K562 (cell line): ENCODE results near the gene RBM44. TPM values are rescaled to one million over a fixed set of nuclear protein-coding genes. Genes with fewer than 3 reads are reported as not detected.

Source experiments
- ATAC-seq: fragments of 200-7000 bp; cut with Tn5 transposase; 3 replicates; pipeline ENCODE4 v1.9.1; 2020; ENCODE audit warnings: moderate library complexity
- BruUV-seq: library from RNA; stranded (reverse); fragments of 400-500 nt; replicated peaks from 2 replicates; lab custom pipeline; 2021; lab: Mats Ljungman, UMichigan
- CTCF ChIA-PET: fragments of 300-600 bp; formaldehyde crosslinking; extraction: SDS; loops from one replicate; lab custom pipeline; 2021; ENCODE audit warnings: low intra/inter-chr PET ratio; lab: Yijun Ruan, JAX
- POLR2A ChIA-PET: fragments of 300-600, 350-650 bp; sonication (Branson Sonifier 250); formaldehyde crosslinking; extraction: SDS; loops from one replicate; lab custom pipeline; 2021; ENCODE audit warnings: antibody characterized with exemption, inconsistent platforms; lab: Yijun Ruan, JAX
- DNase-seq, 4 experiments: peaks; one replicate each; pipeline versions ENCODE4 v3.0.0 to v3.0.0-alpha.2; 2011 to 2018; ENCODE audit warnings: low spot score in 3 of 4, mixed read lengths in 3 of 4; ENCODE audit errors: extremely low read depth in 1 of 4
- FAIRE-seq: peaks from 2 replicates; lab custom pipeline; 2011; peaks lifted over from hg19 to GRCh38; lab: Jason Lieb, UNC
- H2AFZ ChIP-seq: 2 replicates; pipeline ENCODE4 v1.6.0; 2011; ENCODE audit warnings: low read depth, low read length, control low read depth, inconsistent platforms
- H3K27ac ChIP-seq: fragments of 200-600 bp; 3 replicates; pipeline ENCODE4 v1.8.0; 2011; ENCODE audit warnings: low read depth, mild to moderate bottlenecking, control low read depth, inconsistent platforms, low read length, moderate library complexity, mixed read lengths; ENCODE audit errors: extremely low read depth
- H3K27me3 ChIP-seq, 2 experiments: fragments of 300-600 bp in 1 of 2; 2 replicates in 1 of 2; 3 replicates in 1 of 2; pipeline versions ENCODE4 v1.6.0 to v1.8.0; 2011; ENCODE audit warnings: inconsistent platforms in 2 of 2, low read length in 2 of 2, mild to moderate bottlenecking in 1 of 2, mixed read lengths in 1 of 2, moderate library complexity in 1 of 2; ENCODE audit not compliant: control insufficient read depth in 2 of 2, insufficient read depth in 2 of 2
- H3K36me3 ChIP-seq: fragments of 300-600 bp; 3 replicates; pipeline ENCODE4 v1.8.0; 2011; ENCODE audit warnings: mild to moderate bottlenecking, low read length, inconsistent platforms; ENCODE audit not compliant: control insufficient read depth, insufficient read depth
- H3K4me1 ChIP-seq, 2 experiments: fragments of 200-600 bp in 1 of 2; replicated peaks in 1 of 2; 2 replicates in 1 of 2; 3 replicates in 1 of 2; pipeline versions ENCODE4 v1.5.1 to v1.8.0; 2011; ENCODE audit warnings: inconsistent platforms in 2 of 2, low read length in 2 of 2, mild to moderate bottlenecking in 1 of 2, mixed read lengths in 1 of 2, moderate library complexity in 1 of 2; ENCODE audit not compliant: control insufficient read depth in 2 of 2, insufficient read depth in 2 of 2
- H3K4me2 ChIP-seq: 2 replicates; pipeline ENCODE4 v1.6.1; 2011; ENCODE audit warnings: low read length, control low read depth, inconsistent platforms, mixed read lengths; ENCODE audit not compliant: insufficient read depth
- H3K4me3 ChIP-seq: fragments of 200-600 bp; sonication (generic), shearing (Covaris generic); 2 replicates; pipeline ENCODE4 v1.5.1; 2016; ENCODE audit warnings: control low read depth, inconsistent platforms
- H3K79me2 ChIP-seq: fragments of 200-600 bp; 3 replicates; pipeline ENCODE4 v1.8.0; 2011; ENCODE audit warnings: low read length, inconsistent platforms; ENCODE audit not compliant: control insufficient read depth, insufficient read depth
- H3K9ac ChIP-seq, 2 experiments: 2 replicates each; pipeline versions ENCODE4 v1.6.0 to v1.6.1; 2011; ENCODE audit warnings: low read depth in 2 of 2, low read length in 2 of 2, control low read depth in 1 of 2, inconsistent platforms in 1 of 2, mild to moderate bottlenecking in 1 of 2, mixed read lengths in 1 of 2; ENCODE audit not compliant: insufficient read depth in 1 of 2
- H3K9me1 ChIP-seq: one replicate; pipeline ENCODE4 v1.6.0; 2011; ENCODE audit warnings: inconsistent platforms, mild to moderate bottlenecking, low read length, moderate library complexity; ENCODE audit not compliant: control insufficient read depth, insufficient read depth
- H3K9me3 ChIP-seq: replicated peaks from 2 replicates; pipeline ENCODE4 v1.5.1; 2011; ENCODE audit warnings: low read depth, low read length, inconsistent platforms; ENCODE audit not compliant: control insufficient read depth, insufficient read depth
- H4K20me1 ChIP-seq: replicated peaks from 2 replicates; pipeline ENCODE4 v1.6.1; 2011; ENCODE audit warnings: low read length, inconsistent platforms, mixed read lengths; ENCODE audit not compliant: control insufficient read depth, insufficient read depth
- CHD1 ChIP-seq: fragments of 200-600 bp; sonication (generic); IDR thresholded peaks from one replicate; pipeline ENCODE4 v1.6.1; 2012; ENCODE audit warnings: mild to moderate bottlenecking, moderate library complexity, low read length, inconsistent platforms
- HOXB6 ChIP-seq: fragments of 250-450 bp; sonication (Bioruptor Pico); IDR thresholded peaks from 2 replicates; pipeline ENCODE4 v1.5.1; 2022; ENCODE audit warnings: mild to moderate bottlenecking, borderline replicate concordance
- KHSRP ChIP-seq: fragments of 450-650 bp; IDR thresholded peaks from 2 replicates; pipeline ENCODE4 v1.6.1; 2017
- POLR2AphosphoS5 ChIP-seq: IDR thresholded peaks from 2 replicates; pipeline ENCODE4 v1.6.1; 2011; ENCODE audit warnings: mild to moderate bottlenecking, low read depth, low read length, moderate library complexity; ENCODE audit not compliant: control insufficient read depth, insufficient read depth
- POU5F1 ChIP-seq: fragments of 150-350 bp; IDR thresholded peaks from 2 replicates; pipeline ENCODE4 v1.6.1; 2014; ENCODE audit warnings: borderline replicate concordance, low read length, low read depth, mild to moderate bottlenecking; ENCODE audit not compliant: partially characterized antibody
- RAD51 ChIP-seq: fragments of 450-650 bp; IDR thresholded peaks from 2 replicates; pipeline ENCODE4 v1.7.1; 2016; ENCODE audit warnings: low read depth, mild to moderate bottlenecking, borderline replicate concordance
- RFX5 ChIP-seq: IDR thresholded peaks from 2 replicates; pipeline ENCODE4 v1.6.1; 2011; ENCODE audit warnings: low read depth, mild to moderate bottlenecking, improper control_type of control experiment, low read length
- SNRNP70 ChIP-seq: fragments of 200-400 bp; formaldehyde crosslinking; optimal IDR thresholded peaks from 2 replicates; pipeline ENCODE3; 2017; ENCODE audit warnings: low read depth, low read length
- TAF9B ChIP-seq: fragments of 450-650 bp; IDR thresholded peaks from 2 replicates; pipeline ENCODE4 v1.6.1; 2018; ENCODE audit warnings: mild to moderate bottlenecking; ENCODE audit not compliant: partially characterized antibody
- ZFP30 ChIP-seq: fragments of 250-450 bp; sonication (Bioruptor Pico); IDR thresholded peaks from 2 replicates; pipeline ENCODE4 v1.8.0; 2022; ENCODE audit warnings: moderate library complexity, mild to moderate bottlenecking, inconsistent platforms, borderline replicate concordance
- ZNF146 ChIP-seq: IDR thresholded peaks from one replicate; pipeline ENCODE4 v1.6.1; 2018; ENCODE audit warnings: missing compliant biosample characterization; ENCODE audit not compliant: unreplicated experiment
- ZNF232 ChIP-seq: sonication (generic); formaldehyde crosslinking; IDR thresholded peaks from 2 replicates; pipeline ENCODE4 v1.8.0; 2022; ENCODE audit warnings: mild to moderate bottlenecking, missing genetic modification reagents
- WGBS: fragments of 100-300 bp; shearing (Covaris generic); methylation state at CpG from one replicate; pipeline ENCODE4 v1.1.6; 2016; ENCODE audit warnings: low coverage, mixed read lengths; ENCODE audit not compliant: insufficient coverage; ENCODE audit errors: missing lambda C conversion rate; 5-methylcytosine and 5-hydroxymethylcytosine counted together
- in situ Hi-C: fragments of 300-500 bp; cut with MboI; formaldehyde crosslinking; loops from 4 replicates; pipeline ENCODE4 v1.15.0; 2018; ENCODE audit warnings: inconsistent platforms, mixed read lengths
- intact Hi-C: fragments of 100-400 bp; cut with micrococcal nuclease; formaldehyde crosslinking; loops from 2 replicates; pipeline ENCODE4 v1.14.2; 2022
- polyA plus RNA-seq, 8 experiments: library from polyadenylated mRNA; depleted of rRNA in 4 of 8; stranded (reverse) in 5 of 8; unstranded in 3 of 8; fragments of >200 nt; fragmentation: Nextera tagmentation in 2 of 8; fragmentation: Illumina TruSeq in 1 of 8; extraction: Ambion mirVana in 2 of 8; extraction: Trizol in 1 of 8; gene quantifications; 2 replicates each; pipeline versions ENCODE4 v1.2.1 to v1.2.3, GENCODE V29; 2011 to 2014; ENCODE audit warnings: inconsistent platforms in 1 of 8, missing spikeins in 1 of 8
- total RNA-seq, 7 experiments: library from RNA; depleted of rRNA in 6 of 7; stranded (reverse); fragments of >200 nt in 6 of 7; fragmentation: Illumina TruSeq in 2 of 7; extraction: Trizol in 2 of 7; gene quantifications; 2 replicates each; pipeline versions ENCODE4 v1.2.1 to v1.2.3, GENCODE V29; 2011 to 2021; ENCODE audit warnings: low replicate concordance in 1 of 7
- TF ChIP-seq, protein P1 (sequence below): sonication (generic); formaldehyde crosslinking; IDR thresholded peaks from 2 replicates; pipeline ENCODE4 v1.8.0; 2022; ENCODE audit warnings: missing genetic modification reagents, mild to moderate bottlenecking, borderline replicate concordance
- TF ChIP-seq, protein P2 (sequence below): fragments of 450-650 bp; IDR thresholded peaks from 2 replicates; pipeline ENCODE4 v1.6.1; 2016; ENCODE audit warnings: antibody characterized with exemption
- TF ChIP-seq, protein P3 (sequence below): fragments of 450-650 bp; formaldehyde crosslinking; IDR thresholded peaks from 2 replicates; pipeline ENCODE4 v1.4.0; 2020; ENCODE audit warnings: mild to moderate bottlenecking, mixed read lengths

Gene RBM44
- total and polyA plus RNA-seq, 9 of the 15 experiments (the other 6 are each of a cell fraction or from before 2014, with no cell fraction given), result 0.04 to 0.25 (median 0.13) TPM

- no peak for TF ChIP-seq ZNF232 (CRISPR knock-in tag)
- TF ChIP-seq TAF9B, result no peak
- TF ChIP-seq RFX5, result no peak
- TF ChIP-seq ZFP30, result no peak
- no peak for TF ChIP-seq CHD1
- no peak for TF ChIP-seq POLR2AphosphoS5
- TF ChIP-seq KHSRP, result no peak
- TF ChIP-seq, protein P1, sequence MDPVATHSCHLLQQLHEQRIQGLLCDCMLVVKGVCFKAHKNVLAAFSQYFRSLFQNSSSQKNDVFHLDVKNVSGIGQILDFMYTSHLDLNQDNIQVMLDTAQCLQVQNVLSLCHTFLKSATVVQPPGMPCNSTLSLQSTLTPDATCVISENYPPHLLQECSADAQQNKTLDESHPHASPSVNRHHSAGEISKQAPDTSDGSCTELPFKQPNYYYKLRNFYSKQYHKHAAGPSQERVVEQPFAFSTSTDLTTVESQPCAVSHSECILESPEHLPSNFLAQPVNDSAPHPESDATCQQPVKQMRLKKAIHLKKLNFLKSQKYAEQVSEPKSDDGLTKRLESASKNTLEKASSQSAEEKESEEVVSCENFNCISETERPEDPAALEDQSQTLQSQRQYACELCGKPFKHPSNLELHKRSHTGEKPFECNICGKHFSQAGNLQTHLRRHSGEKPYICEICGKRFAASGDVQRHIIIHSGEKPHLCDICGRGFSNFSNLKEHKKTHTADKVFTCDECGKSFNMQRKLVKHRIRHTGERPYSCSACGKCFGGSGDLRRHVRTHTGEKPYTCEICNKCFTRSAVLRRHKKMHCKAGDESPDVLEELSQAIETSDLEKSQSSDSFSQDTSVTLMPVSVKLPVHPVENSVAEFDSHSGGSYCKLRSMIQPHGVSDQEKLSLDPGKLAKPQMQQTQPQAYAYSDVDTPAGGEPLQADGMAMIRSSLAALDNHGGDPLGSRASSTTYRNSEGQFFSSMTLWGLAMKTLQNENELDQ (CRISPR knock-in tag), result no peak
- TF ChIP-seq SNRNP70, result no peak
- TF ChIP-seq, all 486 proteins: peak for 0
These were observed 36.8 kb downstream of the RBM44 start (continued) for GRCh38 chr2:237835372-237835771.

DNA sequence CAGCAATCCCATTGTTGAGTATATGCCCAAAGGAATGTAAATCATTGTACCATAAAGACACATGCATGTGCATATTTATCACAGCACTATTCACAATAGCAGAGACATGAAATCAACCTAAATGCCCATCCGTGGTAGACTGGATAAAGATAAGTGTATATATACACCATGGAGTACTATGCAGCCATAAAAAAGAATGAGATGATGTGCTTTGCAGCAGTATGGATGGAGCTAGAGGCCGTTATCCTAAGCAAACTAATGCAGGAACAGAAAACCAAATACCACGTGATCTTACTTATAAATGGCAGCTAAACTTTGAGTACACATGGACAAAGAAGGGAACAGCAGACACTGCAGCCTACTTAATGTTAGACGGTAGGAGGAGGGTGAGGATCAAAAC is 42.5 kb downstream of the RBM44 start:
- Histone ChIP-seq H3K79me2 (no peaks in the 10 kb centered on the region), H3K4me3 (no peak overlapping the region), H3K9me3 (no peaks in the 10 kb centered on the region), H3K36me3 (no peaks in the 10 kb centered on the region), H4K20me1 (no peaks in the 10 kb centered on the region), H3K9me1 (no peaks in the 10 kb centered on the region), H3K4me2 (no peak overlapping the region), H3K27me3 (no peaks in the 10 kb centered on the region; a peak in 1 of 5 replicates), H3K4me1 (no peaks in the 10 kb centered on the region), H3K9ac (no peak overlapping the region), H2AFZ (no peak overlapping the region), H3K27ac (no peak overlapping the region)
- POLR2A ChIA-PET, result interaction anchor here (0.5 kb wide), 1 partner anchor 394 kb away, joined by 3 read pairs; no protein-coding TSS in a partner anchor
- 0% methylated on average over 4 of the region's 4 CpGs for WGBS
- CTCF ChIA-PET, result no interaction called here
- no peak for FAIRE-seq
- in situ Hi-C loops (no loop called here), intact Hi-C loops (no loop called here)
- no peak for ATAC-seq
- no peak for DNase-seq
- TF ChIP-seq RAD51 (0 out of 2 replicates have a peak, but pooled peaks have one; percentile 8), HOXB6 (CRISPR knock-in tag) (no peak), POU5F1 (no peak), ZNF146 (CRISPR knock-in tag) (peak; percentile 75)
- TF ChIP-seq, protein P2, sequence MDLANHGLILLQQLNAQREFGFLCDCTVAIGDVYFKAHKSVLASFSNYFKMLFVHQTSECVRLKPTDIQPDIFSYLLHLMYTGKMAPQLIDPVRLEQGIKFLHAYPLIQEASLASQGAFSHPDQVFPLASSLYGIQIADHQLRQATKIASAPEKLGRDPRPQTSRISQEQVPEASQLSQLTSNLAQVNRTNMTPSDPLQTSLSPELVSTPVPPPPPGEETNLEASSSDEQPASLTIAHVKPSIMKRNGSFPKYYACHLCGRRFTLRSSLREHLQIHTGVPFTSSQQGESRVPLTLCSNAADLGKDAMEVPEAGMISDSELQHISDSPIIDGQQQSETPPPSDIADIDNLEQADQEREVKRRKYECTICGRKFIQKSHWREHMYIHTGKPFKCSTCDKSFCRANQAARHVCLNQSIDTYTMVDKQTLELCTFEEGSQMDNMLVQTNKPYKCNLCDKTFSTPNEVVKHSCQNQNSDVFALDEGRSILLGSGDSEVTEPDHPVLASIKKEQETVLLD, result no peak
- TF ChIP-seq, protein P3, sequence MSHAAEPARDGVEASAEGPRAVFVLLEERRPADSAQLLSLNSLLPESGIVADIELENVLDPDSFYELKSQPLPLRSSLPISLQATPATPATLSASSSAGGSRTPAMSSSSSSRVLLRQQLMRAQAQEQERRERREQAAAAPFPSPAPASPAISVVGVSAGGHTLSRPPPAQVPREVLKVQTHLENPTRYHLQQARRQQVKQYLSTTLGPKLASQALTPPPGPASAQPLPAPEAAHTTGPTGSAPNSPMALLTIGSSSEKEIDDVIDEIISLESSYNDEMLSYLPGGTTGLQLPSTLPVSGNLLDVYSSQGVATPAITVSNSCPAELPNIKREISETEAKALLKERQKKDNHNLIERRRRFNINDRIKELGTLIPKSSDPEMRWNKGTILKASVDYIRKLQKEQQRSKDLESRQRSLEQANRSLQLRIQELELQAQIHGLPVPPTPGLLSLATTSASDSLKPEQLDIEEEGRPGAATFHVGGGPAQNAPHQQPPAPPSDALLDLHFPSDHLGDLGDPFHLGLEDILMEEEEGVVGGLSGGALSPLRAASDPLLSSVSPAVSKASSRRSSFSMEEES, result 0 out of 2 replicates have a peak, but pooled peaks have one; percentile 11
- no TSS peak for BruUV-seq
